H1 (cell line): ENCODE measurements around the gene IRF5. TPM values are rescaled to one million over a fixed set of nuclear protein-coding genes. Genes with fewer than 3 reads are reported as not detected.

ENCODE experiments used
- CBX5 ChIP-seq: fragments of 300-800, 300-1000 bp; sonication (generic); IDR thresholded peaks from 2 replicates; pipeline ENCODE4 v1.7.1; 2016; ENCODE audit warnings: antibody characterized with exemption, low read length, low read depth
- HDAC2 ChIP-seq, 2 experiments: fragments of 300-600 bp in 1 of 2; sonication (generic) in 1 of 2; IDR thresholded peaks; 2 replicates each; pipeline ENCODE4 v1.6.1; 2011 to 2012; ENCODE audit warnings: low read depth in 2 of 2, low read length in 2 of 2, mild to moderate bottlenecking in 2 of 2, moderate library complexity in 2 of 2, borderline replicate concordance in 1 of 2, inconsistent platforms in 1 of 2
- KDM4A ChIP-seq: IDR thresholded peaks from one replicate; pipeline ENCODE4 v1.7.1; 2012; ENCODE audit warnings: low read depth, mild to moderate bottlenecking, moderate library complexity, low read length, inconsistent platforms; ENCODE audit not compliant: severe bottlenecking
- MAFK ChIP-seq: IDR thresholded peaks from 2 replicates; pipeline ENCODE4 v1.6.1; 2012; ENCODE audit warnings: low read depth, mild to moderate bottlenecking, improper control_type of control experiment, low read length
- RFX5 ChIP-seq: IDR thresholded peaks from 2 replicates; pipeline ENCODE4 v1.6.1; 2011; ENCODE audit warnings: low read depth, low read length, improper control_type of control experiment, borderline replicate concordance
- SIN3A ChIP-seq, 2 experiments: IDR thresholded peaks in 1 of 2; conservative IDR thresholded peaks in 1 of 2; 2 replicates each; pipeline ENCODE4 v1.6.1; 2011 to 2012; ENCODE audit warnings: low read length in 2 of 2, improper control_type of control experiment in 1 of 2, low read depth in 1 of 2, mild to moderate bottlenecking in 1 of 2
- polyA plus RNA-seq, 7 experiments: library from polyadenylated mRNA; depleted of rRNA in 3 of 7; stranded (reverse) in 5 of 7; unstranded in 2 of 7; fragments of >200 nt in 5 of 7; fragments of 200-250 nt in 2 of 7; gene quantifications; 1 replicate in 5 of 7; 2 replicates in 1 of 7; 4 replicates in 1 of 7; pipeline versions ENCODE4 v1.2.1 to v1.2.3, GENCODE V29; 2011 to 2013; ENCODE audit warnings: missing spikeins in 2 of 7, mixed read lengths in 2 of 7
- total RNA-seq: library from RNA; stranded (reverse); fragmentation: NEBNext Ultra II Directional; extraction: Animal tissue kit (Norgen Biotek cat#: 25700); gene quantifications from 2 replicates; pipeline ENCODE4 v1.2.1, GENCODE V29; 2021

The IRF5 gene
- total and polyA plus RNA-seq, 2 of the 8 experiments (the other 6 are each of a cell fraction or from before 2014, with no cell fraction given) = 0.28 to 1.1 TPM

DNA sequence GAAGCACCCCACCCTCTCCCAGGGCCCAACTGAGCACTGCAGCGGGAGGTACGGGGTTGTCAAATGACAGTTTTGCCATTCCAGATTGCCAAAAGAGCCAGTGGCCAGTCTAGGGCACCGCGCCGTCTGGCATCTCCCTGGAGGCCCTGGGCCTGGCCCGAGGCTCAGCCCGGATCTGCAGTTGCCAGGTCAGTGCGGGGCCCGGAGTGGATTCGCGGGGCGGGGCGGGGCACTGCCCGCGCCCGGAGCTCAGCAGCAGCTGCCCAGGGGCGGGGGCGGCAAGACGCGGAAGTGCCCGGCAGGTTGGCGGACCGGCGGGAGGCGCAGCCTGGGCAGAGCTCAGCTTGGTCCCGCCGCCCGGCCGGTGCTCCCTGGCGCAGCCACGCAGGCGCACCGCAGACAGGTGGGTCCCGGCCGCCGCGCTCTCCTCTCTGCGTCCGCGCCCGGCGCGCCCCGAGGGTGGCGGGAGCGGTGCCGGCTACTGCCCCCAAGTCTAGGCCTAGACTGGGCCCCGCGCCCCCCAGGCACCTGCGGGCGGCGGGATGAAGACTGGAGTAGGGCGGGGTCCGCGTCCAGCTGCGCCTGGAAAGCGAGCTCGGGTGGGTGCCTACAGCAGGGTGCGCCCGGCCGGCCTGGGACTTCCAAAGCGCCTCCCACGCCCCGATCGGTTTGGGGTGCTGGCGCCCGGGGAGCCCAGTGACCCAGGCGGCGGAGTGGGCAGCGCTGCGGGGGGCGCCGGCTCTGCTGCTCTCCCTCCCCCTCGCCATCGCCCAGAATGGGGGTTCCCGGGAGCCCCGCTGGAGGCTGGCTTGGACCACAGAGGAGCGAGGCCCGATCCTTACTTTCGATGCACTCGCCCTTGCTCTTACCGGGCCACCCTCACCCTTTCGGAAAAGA is at the start of gene IRF5 (continued):
- TF ChIP-seq CBX5 (no peak), SIN3A (conservative IDR thresholded peaks at IDR 0.05 in 1 of 2, IDR thresholded peaks at IDR 0.05 in 1 of 2; ENCODE audit: low read depth in 1 of 2, low read length in 2 of 2) (0 out of 4 replicates have a peak, but pooled peaks of 1 of the 2 experiments have one; percentile 23), HDAC2 (IDR thresholded peaks at IDR 0.05; ENCODE audit: borderline replicate concordance in 1 of 2, low read depth in 2 of 2, low read length in 2 of 2) (0 out of 4 replicates have a peak, but pooled peaks of 1 of the 2 experiments have one; percentile 11), RFX5 (no peak), KDM4A (peak; percentile 85), MAFK (no peak)
